GM19468 (cell line): ENCODE results near the gene SRP9.
"Not testable (repeated sequence)": the region's sequence is repeated elsewhere in the genome, so short reads cannot be mapped to it uniquely, and the experiment has no call there.

Experiments
- ATAC-seq: cut with Tn5 transposase; IDR thresholded peaks from one replicate; pipeline ENCODE4 v1.9.1; 2021; ENCODE audit warnings: mild to moderate bottlenecking, moderate library complexity, moderate number of reproducible peaks; ENCODE audit not compliant: unreplicated experiment; ENCODE audit errors: extremely low read depth

The SRP9 gene

DNA sequence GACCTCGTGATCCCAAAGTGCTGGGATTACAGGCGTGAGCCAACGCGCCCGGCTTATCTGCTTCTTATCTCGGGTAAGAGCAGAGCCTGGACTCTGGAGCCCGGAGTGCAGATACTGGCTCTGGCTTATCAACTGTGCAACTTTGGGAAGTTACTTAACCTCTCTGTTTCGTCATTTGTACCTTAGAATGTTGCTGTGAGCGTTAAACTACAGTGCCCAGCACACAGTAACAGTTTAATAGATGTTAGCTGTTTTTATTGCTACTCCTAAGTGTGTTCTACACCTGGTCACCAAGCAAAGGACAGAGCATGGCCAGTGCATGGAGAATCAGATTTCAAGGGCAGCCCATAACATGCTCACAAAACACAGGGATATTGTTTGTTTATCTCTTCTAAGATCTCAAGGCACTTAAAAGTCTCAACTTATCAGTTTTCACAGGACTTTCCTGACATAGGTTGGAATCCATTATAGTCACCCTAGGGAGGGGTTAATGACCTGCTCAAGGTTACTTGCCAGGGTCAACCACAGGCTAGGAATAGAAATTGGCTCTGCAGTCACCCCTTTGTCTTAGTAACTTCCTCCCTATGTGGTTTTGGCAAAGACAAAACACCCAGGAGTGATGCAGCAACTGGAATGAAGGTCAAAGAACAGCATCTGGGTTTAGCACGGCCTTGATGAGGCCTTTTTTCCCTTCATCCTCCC is 22.5 kb upstream of the SRP9 start:
- ATAC-seq = no peak

DNA sequence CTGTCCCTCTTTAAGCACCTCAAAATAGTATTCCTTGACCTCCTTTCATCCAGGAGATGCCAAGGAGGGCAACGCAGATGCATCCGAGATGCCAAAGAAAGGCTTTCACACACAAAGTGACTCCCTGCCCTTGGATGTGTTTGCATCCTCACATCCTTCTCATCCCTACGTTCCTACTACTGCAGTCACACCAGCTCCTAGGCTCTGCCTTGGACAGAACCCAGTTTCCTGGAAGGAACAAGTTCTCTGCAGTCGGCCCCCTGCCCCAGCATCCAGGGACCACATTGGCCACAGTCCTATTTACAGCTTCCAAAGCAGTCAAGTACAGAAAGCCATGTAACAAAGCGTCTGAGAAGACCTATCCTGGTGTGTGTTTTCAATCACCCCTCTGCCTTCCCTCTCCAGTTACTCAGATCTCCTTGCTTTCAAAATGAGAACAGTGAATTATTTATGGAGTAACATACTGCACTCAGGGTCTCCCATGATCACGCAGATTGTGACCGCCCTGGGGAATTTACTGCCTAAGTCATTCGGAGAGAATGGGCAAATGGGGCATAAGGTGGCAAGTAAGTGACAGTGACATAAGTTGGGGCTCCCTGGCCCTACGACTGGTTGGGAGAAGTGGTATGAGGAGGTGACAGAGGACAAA is 21.8 kb upstream of the SRP9 start:
- no peak for ATAC-seq

DNA sequence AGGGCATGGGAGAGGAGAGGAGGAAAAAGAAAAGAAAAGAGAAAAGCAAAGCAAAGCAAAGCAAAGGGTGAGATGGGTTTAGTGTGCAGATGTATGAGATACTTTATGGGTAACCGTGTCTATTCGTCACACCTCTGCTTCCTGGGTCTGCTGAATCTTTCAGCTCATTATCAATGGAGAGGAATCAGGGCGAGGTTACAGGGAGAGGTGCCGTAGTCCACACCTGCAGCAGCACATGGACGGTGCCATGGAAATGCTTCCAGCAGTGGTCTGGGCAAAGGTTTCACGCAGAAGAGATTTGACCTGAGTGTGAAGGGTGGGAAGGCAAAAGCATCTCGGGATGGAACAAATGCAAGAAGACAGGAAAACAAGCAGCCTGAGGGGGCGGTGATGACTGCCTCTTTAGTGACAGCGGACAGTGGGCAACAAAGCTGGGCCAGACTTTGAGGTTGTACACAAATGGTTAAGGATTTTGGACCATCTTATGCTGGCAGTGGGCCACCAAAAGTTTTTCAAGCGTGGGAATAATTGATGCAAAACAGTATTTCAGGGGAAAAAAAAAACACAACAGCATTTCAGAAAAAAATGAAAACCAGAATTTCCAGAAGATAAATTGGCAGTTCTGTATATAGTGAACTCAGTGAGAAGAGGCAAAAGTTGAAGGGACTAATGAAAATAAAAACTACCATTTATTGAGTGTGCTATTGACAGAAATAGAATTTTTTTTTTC is 19.5 kb upstream of the SRP9 start:
- ATAC-seq = no peak

DNA sequence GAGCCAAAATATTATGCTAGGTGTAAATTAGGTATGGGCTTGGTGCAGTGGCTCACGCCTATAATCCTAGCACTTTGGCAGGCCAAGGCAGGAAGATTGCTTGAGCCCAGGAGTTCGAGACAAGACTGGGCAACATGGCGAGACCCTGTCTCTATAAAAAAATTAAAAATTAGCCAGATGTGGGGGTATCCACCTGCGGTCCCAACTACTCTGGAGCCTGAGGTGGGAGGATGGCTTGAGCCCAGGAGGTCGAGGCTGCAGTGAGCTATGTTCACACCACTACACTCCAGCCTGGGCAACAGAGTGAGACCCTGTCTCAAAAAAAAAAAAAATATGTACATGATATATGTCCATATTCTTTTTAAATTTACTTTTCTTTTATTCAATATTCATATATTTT is 17.7 kb upstream of the SRP9 start:
- not testable (repeated sequence) for ATAC-seq

DNA sequence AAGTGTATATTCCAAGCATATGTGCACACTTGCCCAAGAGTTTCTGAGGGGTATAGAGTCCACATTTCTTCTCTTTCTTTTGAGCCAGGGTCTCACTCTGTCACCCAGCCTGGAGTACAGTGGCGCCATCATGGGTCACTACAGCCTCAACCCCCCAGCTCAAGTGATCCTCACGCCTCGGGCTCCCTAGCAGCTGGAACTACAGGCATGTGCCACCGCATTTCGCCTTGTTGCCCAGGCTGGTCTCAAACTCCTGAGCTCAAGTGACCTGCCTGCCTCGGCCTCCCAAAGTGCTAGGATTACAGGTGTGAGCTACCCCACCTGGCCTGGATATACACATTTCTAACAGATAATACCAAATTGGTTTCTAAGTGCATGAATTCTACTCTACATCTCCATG is 17.1 kb upstream of the SRP9 start:
- no peak for ATAC-seq

DNA sequence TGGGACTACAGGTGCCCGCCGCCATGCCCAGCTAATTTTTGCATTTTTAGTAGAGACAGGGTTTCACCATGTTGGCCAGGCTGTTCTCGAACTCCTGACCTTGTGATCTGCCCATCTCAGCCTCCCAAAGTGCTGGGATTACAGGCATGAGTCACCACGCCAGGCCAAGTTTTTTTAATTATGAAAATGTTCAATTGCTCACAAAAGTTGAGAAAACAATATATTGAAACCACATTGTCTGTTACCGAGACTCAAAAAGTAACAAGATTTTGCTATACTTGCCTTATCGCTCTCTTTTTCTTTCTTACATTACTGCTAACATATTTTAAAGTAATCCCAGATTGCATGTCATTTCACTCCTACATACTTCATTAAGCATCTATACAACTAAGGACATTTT is 16.2 kb upstream of the SRP9 start:
- not testable (repeated sequence) for ATAC-seq

DNA sequence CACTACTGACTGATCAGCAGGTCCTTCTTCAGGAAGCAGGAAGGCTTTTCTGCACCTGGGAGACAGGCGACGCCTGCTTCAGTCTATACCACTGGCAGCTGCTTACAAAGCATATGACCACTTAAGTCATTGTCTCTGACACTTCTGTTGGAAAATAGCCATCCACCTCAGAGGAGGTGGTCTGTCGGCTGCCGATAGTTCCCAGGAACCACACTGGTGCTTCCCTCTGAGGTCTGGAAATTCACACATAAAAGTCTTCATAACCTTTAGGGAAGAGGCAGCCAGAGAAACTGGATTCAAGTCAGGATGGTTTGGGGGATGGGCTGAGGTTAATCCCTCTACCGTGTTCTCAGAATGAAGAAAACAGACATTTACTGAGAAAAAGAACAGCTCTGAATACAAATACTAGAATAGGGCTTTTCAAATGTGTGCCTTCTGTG is 15.6 kb upstream of the SRP9 start:
- ATAC-seq = no peak

DNA sequence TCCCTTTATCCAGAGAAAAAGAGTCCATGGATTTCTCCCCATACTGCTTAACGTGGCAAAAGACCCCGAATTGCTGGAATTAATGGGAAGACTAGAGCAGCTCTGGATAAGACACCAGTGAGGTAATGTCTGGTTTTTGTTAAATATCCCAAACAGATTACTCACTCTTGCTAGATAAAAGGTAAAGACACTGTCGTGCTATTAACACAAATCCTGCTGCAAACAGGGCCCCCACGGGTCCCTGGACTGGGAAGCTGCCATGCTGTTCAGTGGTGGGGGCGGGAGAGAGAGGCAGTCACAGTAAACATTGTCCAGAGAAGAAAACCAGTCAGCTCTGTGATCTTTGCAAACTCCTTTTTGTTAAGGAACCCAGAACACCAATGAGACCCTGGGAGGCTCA is 15.2 kb upstream of the SRP9 start:
- ATAC-seq = no peak

DNA sequence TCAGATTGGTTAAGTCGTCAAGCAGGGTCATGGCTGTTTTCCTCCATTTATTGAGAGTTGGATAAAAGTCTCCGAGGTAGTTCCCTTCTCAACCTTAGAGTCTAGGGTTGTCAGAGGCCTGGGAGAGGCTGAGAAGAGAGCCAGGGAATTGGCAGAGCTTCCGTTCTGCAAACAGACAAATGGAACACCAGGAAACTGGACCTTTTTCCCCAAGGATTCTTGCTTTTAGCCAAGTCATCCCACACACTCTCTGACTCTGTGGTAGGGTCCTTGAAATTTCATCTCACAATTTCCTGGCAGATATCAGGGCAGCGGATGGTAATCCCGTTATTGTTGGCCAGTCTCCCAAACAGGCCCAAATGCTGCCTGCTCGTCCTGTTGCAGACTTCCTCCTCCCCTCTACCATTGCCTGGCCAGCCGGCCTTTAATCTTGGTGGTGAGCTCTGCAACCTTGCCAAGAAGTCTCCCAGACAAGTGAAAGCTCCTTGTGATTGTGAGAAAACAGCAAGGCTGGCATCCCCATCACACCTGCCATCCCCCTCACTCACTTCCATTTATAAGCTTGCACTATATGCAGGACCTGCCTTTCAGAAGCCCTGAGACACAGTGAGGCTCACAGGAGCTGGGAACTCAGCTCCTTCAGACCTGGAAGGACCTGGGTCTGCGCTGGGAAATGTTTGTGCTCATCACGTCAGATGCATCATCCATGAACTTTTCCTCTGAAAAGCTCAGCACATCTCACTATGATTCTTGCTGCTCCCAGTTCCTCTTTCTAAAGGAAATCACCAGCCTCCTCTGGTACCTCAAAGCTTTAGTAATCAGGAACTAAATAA is 13.7 kb upstream of the SRP9 start:
- no peak for ATAC-seq

DNA sequence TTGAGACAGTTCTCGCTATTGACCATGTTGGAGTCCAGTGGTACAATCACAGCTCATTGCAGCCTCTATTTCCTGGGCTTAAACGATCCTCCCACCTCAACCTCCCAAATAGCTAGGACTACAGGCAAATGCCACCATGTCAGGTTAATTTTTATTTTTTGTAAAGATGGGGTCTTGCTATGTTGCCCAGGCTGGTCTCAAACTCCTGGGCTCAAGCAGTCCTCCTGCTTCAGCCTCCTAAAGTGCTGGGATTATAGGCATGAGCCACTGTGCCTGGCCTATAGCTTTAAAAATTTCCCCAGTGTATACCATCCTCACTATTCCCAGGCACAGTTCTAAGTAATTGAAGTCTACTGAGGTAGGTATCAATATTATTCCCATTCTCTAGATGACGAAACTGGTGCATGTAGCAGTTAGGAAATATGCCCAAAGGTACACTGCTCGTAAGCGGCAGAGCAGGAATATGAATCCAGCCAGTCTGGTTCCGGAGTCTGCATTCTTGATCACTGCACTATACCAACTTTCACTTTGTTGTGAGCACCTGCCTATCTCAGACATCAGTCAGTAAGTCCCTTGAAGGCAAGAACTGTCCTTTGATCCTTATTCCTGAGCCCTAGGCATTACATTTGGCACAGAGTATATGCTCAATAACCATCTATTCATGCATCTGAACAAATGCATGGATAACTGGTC is 11.5 kb upstream of the SRP9 start:
- ATAC-seq = no peak

DNA sequence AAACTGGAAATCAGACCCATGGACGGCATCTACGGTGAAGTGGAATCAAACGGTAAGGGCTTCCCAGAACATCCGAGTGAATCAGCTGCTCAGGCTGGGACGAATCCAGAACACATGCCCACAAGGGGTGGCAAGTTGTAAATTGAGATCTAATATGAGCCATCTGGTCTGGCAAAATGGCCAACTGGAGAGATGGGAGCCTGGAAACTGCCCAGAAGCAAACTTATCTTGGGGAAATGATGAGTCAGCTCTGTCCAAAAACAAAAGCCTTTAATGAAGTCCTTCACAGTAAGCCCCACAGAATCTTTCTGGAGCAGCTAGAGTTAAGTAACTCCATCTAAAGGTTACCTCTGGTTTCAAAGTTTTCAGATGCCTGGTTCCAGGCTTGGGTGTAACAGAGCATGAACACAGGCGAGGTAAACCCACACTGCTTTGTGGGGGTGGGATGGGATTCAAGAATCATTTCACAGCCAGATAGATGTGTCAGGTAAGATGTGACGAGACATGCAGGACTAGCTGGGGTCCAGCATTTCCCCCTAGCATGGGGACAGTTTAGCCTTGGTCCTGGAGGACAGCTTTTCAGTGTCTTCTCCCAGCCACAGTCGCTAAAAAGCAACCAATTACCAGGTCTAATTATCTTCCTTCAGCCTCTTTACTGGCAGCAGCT is 10.5 kb upstream of the SRP9 start:
- no peak for ATAC-seq

DNA sequence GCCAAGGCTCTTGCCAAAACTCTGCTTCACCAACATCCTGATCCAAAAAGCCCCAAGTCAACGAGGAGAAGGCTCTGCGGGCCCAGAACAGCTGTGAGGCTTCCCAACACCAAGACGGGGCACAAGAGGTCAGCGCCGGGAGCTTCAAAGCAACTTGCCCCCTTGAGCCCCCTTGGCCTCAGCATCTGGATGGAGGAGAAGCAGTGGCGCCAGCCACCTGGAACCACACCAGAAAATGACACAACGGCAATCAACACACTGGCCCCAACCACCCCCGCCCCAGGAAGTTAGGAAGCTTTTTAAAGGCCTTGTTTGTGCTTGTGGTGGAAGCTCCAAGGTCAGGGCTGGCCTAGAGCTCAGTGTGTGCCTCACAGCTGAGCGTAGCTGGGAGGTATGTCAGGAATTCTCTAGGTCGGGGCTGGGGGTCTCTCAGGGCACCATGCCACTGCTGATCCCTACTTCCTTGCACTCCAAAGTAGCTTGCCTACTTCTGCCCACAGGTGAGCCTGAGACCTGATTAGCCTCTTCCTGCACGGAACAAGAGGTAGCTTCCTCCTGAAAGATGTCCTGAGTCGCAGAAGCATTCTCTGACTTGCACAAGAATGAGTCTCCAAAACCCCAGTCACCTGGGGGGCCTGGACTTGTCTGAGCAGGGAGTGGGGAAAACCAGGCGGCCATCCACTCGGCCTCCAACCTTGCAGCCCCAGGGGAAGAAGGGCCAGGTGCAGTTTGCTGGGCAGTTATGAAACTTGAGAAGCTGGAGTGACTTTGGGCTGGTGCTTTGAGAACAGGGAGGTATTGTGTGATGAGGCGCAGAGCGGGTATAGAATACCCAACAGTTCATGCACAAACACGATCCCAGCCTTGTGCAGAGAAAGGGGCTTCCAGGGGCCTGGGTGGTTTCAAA is 9.7 kb upstream of the SRP9 start:
- no peak for ATAC-seq

DNA sequence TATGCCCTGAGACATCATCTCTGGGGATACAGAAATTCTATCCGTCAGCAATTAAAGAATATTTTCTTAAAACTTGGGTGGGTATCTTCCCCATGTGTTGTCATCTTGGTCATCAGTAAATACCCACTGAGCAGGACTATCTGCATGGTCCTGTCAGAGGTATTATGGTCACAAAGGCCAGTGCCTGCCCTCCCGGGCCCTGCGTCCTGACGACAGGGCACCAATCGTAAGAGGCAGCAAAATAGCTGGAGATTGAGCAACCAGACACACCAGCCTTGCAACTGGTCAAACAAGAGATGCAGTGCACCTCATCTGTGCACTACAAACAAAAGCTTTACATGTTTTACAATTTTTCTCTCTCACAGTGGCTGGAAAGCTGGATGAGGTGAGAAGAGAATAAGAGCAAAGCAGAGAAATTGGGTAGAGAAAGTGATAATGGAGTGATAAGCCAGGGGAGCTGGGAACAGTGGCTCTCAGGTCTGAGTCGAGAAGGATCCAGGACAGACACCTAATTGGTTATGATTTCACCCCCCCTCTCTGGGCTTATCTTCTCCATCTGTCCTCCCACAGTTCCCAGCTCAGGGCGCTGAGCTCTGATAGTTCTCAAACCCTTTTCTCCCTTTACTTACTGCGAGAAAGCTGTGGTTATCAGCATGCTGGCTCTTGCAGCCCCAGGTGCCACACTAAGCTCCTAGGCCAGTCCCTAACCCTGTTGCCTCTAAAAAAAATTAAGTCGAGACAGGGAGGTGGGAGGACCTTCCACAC is 8.8 kb upstream of the SRP9 start:
- no peak for ATAC-seq

DNA sequence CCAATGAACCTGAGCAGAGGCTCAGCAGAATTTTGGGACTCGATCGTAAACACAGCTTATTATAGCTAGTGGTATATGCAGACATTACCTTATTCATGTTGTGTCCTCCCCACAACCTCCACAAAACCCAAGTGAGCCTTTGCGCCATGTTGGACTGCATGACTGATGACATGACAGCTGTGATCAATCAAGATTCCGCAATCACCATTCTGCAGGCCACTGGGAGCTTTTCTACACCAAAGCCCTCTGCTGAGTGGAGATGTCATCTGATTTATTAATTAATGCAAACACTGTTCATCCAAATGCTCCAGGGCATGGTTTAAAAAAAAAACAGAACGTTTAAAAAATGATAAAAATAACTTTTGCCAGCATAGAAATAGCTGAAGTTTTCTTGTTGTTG is 7.9 kb upstream of the SRP9 start:
- no peak for ATAC-seq

DNA sequence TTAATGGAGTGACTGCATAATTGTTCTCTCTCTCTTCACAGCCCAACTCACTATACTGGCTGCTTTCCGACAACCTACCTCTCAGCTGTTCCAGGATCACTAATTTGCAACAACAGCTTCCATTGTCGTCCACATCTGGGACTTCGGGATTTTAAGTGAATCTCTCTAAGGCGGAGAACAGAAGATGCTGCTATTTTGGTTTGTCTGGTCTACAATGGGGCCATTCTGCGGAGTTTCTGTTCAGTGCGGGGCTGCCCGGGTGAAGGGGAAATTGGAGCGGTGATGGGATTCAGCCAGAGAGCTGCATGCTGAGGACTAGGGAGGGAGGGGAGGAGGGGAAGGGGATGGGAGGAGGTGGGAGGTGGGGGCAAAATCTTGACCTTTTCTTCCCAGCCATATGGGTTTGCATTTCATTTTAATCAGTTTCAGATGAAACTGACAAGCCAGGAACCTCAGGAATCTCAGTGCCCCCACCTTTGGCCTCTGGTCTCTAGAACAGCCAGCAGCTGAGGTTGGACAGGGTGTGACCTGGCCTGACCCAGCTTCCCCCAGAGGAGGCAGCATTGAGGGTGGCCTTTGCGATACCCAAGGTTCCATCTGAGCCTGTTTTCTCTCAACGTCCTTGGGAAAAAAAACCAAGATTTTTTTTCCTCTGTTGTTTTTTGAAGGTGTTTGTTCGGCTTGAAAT is 6.9 kb upstream of the SRP9 start:
- ATAC-seq = no peak

DNA sequence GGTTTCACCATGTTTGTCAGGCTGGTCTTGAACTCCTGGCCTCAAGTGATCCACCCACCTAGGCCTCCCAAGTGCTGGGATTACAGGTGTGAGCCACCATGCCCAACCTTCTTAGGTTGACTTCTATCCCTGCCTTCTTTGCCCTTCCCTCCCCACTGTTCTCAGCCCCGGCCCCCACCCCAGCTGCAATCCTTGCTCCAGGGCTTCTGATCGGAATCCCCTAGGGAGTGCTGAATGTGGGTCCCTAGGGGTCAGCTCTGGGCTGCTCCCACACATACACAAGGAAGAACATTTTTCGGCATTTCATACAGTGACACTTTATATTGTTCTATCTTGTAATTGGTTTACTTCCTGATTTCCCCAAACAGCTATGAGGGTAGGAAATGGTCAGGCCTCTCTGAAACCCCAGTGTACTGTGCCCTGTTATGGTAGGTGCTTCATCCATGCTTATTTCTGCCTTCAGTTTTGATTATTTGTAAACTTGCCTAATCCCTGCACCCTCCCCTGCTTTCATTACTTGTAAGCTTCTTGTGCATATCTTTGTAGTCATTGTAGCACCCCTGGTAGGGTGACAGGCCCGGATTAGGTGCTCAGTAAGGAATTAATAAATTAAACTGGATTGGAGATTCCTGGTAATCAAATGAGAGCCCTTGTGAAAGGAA is 5.8 kb upstream of the SRP9 start:
- no peak for ATAC-seq

DNA sequence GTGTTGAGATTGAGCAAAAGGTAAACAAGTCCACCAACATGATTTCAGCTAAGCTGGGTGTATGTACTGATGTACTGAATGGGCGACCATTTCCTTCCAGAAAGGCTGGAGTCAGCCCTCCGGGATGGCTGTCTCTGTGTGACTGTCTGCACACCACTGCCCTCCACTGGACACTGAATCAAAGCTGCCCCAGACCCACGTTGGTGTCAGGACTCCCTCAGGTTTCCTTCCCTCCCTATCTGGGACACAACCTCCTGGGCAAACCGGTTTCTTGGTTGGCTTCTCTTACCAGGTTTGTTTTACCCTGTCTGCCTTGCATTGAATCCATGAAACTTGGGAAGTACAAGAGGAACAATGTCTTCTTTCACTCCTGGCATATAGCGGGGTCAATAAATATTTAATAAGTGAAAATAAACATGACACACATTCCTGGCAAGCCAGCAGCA is 5.3 kb upstream of the SRP9 start:
- ATAC-seq = no peak
